ENCODE measurements around the gene FBXO5. TPM values are rescaled to one million over a fixed set of nuclear protein-coding genes. Genes with fewer than 3 reads are reported as not detected.
A peak's percentile ranks its signal among the peaks of the same experiment; 100 is the strongest.

The FBXO5 gene
- total RNA-seq, 1 experiment from 2014 or later, result 47.4 TPM

DNA sequence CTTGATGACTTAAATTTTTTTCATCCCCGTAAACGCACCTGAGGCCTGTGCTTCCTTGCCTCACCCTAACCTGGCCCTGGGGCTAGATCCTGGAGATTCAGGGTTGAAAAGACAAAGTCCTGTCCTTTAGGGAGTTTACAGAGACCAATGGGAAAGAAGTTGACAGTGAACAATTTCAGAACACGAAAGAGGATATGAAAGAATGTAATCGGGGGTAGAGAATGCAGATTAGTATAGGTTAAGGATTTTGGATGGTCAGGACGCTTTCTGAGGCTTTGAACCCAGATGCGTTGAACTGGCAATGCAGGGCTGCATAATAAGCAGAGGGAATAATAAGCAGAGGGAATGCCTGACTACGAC lies 1.7 kb upstream of the FBXO5 start:
- TF ChIP-seq ZNF317 (CRISPR knock-in tag; IDR thresholded peaks at IDR 0.05; ENCODE audit: borderline replicate concordance, low read depth) (no peak), ZSCAN18 (CRISPR knock-in tag; IDR thresholded peaks at IDR 0.05) (no peak), HMGA2 (CRISPR knock-in tag; IDR thresholded peaks at IDR 0.05) (no peak), PRRX2 (CRISPR knock-in tag; IDR thresholded peaks at IDR 0.05) (no peak), NFYB (CRISPR knock-in tag; conservative IDR thresholded peaks at IDR 0.05; ENCODE audit: low read depth) (no peak), CBFB (CRISPR knock-in tag; IDR thresholded peaks at IDR 0.05; ENCODE audit: low read depth) (no peak)
- TF ChIP-seq, protein P1, sequence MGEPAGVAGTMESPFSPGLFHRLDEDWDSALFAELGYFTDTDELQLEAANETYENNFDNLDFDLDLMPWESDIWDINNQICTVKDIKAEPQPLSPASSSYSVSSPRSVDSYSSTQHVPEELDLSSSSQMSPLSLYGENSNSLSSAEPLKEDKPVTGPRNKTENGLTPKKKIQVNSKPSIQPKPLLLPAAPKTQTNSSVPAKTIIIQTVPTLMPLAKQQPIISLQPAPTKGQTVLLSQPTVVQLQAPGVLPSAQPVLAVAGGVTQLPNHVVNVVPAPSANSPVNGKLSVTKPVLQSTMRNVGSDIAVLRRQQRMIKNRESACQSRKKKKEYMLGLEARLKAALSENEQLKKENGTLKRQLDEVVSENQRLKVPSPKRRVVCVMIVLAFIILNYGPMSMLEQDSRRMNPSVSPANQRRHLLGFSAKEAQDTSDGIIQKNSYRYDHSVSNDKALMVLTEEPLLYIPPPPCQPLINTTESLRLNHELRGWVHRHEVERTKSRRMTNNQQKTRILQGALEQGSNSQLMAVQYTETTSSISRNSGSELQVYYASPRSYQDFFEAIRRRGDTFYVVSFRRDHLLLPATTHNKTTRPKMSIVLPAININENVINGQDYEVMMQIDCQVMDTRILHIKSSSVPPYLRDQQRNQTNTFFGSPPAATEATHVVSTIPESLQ (CRISPR knock-in tag; IDR thresholded peaks at IDR 0.05), result no peak
- TF ChIP-seq, protein P2, sequence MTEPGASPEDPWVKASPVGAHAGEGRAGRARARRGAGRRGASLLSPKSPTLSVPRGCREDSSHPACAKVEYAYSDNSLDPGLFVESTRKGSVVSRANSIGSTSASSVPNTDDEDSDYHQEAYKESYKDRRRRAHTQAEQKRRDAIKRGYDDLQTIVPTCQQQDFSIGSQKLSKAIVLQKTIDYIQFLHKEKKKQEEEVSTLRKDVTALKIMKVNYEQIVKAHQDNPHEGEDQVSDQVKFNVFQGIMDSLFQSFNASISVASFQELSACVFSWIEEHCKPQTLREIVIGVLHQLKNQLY (CRISPR knock-in tag; IDR thresholded peaks at IDR 0.05), result no peak
- TF ChIP-seq, protein P3, sequence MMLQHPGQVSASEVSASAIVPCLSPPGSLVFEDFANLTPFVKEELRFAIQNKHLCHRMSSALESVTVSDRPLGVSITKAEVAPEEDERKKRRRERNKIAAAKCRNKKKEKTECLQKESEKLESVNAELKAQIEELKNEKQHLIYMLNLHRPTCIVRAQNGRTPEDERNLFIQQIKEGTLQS (CRISPR knock-in tag; conservative IDR thresholded peaks at IDR 0.05), result no peak
- ATAC-seq, result no peak
- H3K27ac Mint-ChIP-seq, result peak overlapping the region; percentile 76
- H3K4me1 Mint-ChIP-seq, result peaks cover 28% of the 10 kb centered on the region
- POLR2A ChIA-PET, result no interaction called here
- H3K4me3 Mint-ChIP-seq, result peak overlapping the region; percentile 96
- DNase-seq (ENCODE audit: low spot score), result no peak
- CTCF ChIA-PET, result interaction anchor here (1.5 kb wide), 1 partner anchor 124 kb away, joined by 4 read pairs; no protein-coding TSS in a partner anchor
- no peaks in the 10 kb centered on the region for H3K27me3 Mint-ChIP-seq (ENCODE audit: low read depth)
- H3K36me3 Mint-ChIP-seq, result peaks cover 20% of the 10 kb centered on the region
- H3K9me3 Mint-ChIP-seq, result no peaks in the 10 kb centered on the region

DNA sequence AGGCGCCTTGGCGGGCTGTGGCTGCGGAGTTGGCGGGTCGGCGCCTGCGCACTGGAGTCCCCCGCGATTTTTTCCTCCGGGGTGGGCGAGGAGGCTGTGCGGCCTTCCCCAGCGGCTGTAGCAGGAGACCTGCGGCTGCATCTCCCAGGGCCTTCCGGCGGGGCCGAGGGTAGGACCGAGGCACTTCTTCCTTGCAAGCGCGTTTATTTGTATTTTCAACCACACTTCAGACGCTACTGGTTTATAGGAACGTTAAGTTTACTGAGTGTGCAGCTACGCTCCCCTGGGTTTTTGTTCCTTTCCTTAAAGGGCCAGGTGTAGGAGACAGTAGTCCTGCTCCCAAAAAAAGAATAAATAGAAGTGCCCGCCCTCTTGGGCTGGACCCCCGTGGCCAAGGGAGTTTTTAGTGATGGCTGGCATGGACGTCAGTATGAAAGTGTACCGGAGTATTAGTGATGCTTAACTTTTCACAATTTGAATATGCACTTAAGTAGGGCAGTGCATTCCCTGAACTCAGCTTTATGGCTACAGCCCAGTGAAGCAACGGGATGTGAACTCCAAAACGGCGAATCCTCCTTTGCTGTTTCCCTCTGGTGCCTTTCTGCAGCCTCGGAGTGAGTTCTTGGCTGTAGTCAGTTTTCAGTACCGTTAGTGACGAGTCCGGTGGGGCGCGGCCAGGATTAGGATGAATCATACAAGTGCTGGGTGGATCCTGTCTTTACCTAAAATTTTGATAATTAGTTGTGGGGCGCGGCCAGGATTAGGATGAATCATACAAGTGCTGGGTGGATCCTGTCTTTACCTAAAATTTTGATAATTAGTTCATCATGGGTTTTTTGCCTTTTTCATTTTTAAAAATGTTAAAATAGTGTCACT lies 1.0 kb upstream of the FBXO5 start:
- H3K27me3 Mint-ChIP-seq (ENCODE audit: low read depth), result no peaks in the 10 kb centered on the region
- H3K9me3 Mint-ChIP-seq, result no peaks in the 10 kb centered on the region
- ChIA-PET CTCF (interaction anchor here (0.9 to 1.5 kb wide), 2 partner anchors 29 to 124 kb away, joined by 4 to 5 read pairs; no protein-coding TSS in a partner anchor), POLR2A (interaction anchor here (1.6 kb wide), 1 partner anchor 18 kb away, joined by 16 read pairs; the partner anchor contains the start of gene MTRF1L)
- ATAC-seq (no peak; the same call in 1 of the 2 replicates), DNase-seq (ENCODE audit: low spot score) (no peak)
- H3K4me3 Mint-ChIP-seq, result peak overlapping the region; percentile 96
- H3K36me3 Mint-ChIP-seq, result peaks cover 20% of the 10 kb centered on the region
- peaks cover 33% of the 10 kb centered on the region for H3K4me1 Mint-ChIP-seq
- TF ChIP-seq NFE2L1 (CRISPR knock-in tag; IDR thresholded peaks at IDR 0.05), result 0 out of 2 replicates have a peak, but pooled peaks have one; percentile 17
- TF ChIP-seq SMAD3 (CRISPR knock-in tag; IDR thresholded peaks at IDR 0.05; ENCODE audit: borderline replicate concordance), result 0 out of 2 replicates have a peak, but pooled peaks have one; percentile 23
- TF ChIP-seq TP53 (CRISPR knock-in tag; IDR thresholded peaks at IDR 0.05), result no peak
- no peak for TF ChIP-seq HMGXB4 (CRISPR knock-in tag; IDR thresholded peaks at IDR 0.05)
- TF ChIP-seq, protein P4, sequence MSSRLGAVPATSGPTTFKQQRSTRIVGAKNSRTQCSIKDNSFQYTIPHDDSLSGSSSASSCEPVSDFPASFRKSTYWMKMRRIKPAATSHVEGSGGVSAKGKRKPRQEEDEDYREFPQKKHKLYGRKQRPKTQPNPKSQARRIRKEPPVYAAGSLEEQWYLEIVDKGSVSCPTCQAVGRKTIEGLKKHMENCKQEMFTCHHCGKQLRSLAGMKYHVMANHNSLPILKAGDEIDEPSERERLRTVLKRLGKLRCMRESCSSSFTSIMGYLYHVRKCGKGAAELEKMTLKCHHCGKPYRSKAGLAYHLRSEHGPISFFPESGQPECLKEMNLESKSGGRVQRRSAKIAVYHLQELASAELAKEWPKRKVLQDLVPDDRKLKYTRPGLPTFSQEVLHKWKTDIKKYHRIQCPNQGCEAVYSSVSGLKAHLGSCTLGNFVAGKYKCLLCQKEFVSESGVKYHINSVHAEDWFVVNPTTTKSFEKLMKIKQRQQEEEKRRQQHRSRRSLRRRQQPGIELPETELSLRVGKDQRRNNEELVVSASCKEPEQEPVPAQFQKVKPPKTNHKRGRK (CRISPR knock-in tag; IDR thresholded peaks at IDR 0.05; ENCODE audit: borderline replicate concordance), result 0 out of 2 replicates have a peak, but pooled peaks have one; percentile 23
- peak overlapping the region; percentile 100 for H3K27ac Mint-ChIP-seq

Measured in WTC11 (cell line).